Epithelial cell of esophagus (primary cell): ENCODE data around the gene COQ4.

ENCODE experiments used
- DNase-seq: peaks from one replicate; pipeline ENCODE4 v3.0.0; 2010; ENCODE audit warnings: low read depth
- H3K4me3 ChIP-seq: 2 replicates; pipeline ENCODE4 v1.5.1; 2011; ENCODE audit warnings: mild to moderate bottlenecking, low read length, control low read depth
- TF ChIP-seq, protein P1 (sequence below): IDR thresholded peaks from 2 replicates; pipeline ENCODE4 v1.5.1; 2011; ENCODE audit warnings: low read depth, mild to moderate bottlenecking, low read length, control low read depth, inconsistent platforms; ENCODE audit not compliant: insufficient read depth; ENCODE audit errors: missing control alignments

The COQ4 gene

DNA sequence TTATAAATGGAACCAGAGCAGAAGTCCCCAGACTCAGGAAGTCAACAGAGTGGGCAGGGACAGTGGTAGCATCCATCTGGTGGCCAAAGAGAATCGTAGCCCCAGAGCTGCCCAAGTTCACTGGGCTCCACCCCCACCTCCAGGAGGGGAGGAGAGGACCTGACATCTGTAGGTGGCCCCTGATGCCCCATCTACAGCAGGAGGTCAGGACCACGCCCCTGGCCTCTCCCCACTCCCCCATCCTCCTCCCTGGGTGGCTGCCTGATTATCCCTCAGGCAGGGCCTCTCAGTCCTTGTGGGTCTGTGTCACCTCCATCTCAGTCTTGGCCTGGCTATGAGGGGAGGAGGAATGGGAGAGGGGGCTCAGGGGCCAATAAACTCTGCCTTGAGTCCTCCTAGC, 38.2 kb downstream of the COQ4 start:
- no peak overlapping the region for H3K4me3 ChIP-seq
- no peak for DNase-seq
- TF ChIP-seq, protein P1, sequence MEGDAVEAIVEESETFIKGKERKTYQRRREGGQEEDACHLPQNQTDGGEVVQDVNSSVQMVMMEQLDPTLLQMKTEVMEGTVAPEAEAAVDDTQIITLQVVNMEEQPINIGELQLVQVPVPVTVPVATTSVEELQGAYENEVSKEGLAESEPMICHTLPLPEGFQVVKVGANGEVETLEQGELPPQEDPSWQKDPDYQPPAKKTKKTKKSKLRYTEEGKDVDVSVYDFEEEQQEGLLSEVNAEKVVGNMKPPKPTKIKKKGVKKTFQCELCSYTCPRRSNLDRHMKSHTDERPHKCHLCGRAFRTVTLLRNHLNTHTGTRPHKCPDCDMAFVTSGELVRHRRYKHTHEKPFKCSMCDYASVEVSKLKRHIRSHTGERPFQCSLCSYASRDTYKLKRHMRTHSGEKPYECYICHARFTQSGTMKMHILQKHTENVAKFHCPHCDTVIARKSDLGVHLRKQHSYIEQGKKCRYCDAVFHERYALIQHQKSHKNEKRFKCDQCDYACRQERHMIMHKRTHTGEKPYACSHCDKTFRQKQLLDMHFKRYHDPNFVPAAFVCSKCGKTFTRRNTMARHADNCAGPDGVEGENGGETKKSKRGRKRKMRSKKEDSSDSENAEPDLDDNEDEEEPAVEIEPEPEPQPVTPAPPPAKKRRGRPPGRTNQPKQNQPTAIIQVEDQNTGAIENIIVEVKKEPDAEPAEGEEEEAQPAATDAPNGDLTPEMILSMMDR: no peak

DNA sequence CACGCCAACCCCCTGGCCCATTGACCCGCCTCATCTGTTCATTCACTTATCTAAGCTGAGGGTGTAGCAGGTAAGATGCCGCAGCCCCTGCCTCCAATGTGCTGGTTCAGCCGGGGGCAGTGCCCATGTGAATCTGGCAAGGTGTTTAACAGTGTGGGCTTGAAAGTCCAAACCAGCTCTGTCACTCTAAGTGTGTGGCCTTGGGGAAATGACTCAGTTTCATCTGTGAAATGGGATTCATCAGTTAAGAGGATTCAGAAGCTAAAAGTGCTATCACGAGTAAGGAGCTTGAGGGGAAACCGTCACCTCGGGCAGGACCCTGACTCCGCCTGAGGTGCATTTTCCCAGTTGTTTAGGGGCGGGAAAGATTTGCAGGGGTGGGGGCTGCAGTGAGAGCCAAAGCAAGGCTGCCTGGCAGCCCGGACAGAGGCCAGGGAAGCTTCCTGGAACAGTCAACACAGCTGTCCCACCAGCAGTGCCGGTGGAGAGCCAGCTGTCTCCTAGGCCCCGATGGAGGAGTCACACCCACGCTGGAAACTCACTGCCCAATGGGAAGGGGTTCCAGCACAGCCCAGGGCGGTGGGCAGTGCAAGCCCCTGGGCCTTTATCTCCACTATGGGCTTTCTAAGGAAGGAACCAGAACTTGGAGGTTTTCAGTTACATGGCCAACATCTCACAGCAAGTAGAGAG, 38.8 kb downstream of the COQ4 start:
- peak; percentile 29 for DNase-seq
- peak overlapping the region; percentile 52 for H3K4me3 ChIP-seq
- TF ChIP-seq, protein P1: no peak

DNA sequence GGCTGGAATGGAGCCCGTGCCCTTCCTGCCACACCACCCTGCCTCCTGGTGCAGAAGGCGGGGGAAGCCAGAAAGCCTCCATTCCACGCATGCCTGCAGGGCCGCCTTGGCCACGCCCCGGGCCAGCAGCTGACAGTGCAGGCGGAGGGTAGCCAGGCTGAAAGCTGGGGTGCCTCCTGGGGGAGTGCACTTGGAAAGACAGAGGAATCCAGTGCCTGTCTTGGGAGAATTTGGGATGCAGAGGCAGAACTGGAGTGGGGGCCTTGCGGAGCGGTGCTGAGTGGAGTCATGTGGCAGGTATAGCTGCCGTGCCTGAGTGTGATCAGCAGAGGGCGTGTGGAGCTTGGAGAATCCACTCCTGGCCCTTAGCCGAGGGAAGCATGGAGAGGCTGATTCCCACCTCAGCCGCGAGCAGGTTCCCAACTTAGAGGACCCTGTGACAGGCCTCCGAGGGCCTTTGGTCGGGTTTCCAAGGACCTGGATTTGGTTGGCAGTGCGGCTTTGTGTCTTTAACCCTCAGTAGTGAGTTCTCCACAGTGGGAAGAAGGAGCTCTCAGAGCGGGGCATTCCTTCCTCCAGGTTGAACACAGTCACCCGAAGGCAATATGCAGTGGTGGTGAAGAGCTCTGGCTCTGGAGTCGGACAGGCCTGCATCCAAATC, 39.5 kb downstream of the COQ4 start:
- DNase-seq: peak; percentile 82
- TF ChIP-seq, protein P1: peak; percentile 84
- peak overlapping the region; percentile 52 for H3K4me3 ChIP-seq

DNA sequence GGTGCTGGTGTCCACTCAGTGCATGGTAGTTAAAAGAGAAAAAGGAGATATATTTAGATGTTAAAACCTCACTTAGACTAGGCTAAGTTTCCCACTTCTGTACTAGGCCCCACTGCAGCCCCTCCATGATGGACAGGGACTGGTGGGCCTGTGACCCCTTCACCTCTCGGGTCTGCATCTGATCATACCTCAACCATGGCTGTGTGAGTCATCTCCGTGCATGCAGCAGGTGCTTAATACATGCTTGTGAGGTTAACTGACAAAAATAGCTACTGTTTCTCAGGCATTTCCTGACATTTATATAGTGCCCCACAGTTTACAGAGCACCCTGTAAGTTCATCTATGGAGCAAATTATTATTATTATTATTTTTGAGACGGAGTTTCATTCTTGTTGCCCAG, 40.1 kb downstream of the COQ4 start:
- no peak for DNase-seq
- TF ChIP-seq, protein P1: no peak
- no peak overlapping the region for H3K4me3 ChIP-seq

DNA sequence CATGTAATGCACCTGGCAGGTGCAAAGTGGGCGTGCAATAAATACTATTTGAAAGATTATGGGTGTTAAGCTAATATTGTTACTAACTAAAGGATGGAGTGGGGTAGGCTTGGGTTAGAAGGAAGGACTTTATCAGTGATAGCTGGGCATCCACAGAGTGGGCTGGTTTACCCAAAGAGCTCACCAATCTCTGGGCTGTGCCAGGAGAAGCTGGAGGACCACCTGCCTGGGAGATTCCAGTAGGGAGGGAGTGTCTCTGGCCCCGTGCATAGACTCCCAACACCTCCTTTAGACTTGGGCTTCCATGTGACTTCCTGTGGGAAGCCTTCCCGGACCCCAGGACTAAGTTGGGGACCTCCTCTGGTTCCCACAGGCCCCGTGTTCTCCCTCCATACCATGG, 42.9 kb downstream of the COQ4 start:
- DNase-seq: no peak
- TF ChIP-seq, protein P1: no peak
- no peak overlapping the region for H3K4me3 ChIP-seq

DNA sequence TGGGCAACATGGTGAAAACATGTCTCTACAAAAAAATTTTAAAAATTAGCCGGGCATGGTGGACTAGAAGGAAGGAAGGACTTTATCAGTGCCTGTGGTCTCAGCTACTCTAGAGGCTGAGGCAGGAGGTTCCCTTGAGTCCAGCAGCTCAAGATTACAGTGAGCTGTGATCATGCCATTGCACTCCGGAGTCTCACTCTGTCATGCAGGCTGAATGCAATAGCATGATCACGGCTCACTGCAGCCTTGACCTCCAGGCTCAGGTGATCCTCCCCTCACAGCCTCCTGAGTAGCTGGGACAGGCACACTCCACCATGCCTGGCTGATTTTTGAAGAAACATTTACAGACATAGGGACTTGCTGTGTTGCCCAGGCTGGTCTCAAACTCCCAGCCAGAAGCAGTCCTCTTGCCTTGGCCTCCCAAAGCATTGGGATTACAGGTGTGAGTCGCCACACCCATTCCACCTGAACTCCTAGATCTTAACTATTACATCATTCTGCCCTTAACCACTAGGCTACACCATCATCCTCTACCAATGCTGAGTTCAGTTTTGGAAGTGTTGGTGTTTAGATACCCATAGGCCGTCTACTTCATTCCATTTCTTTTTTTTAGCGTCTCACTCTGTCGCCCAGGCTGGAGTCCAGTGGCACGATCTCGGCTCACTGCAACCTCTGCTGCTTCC, 46.5 kb downstream of the COQ4 start:
- TF ChIP-seq, protein P1: no peak
- no peak overlapping the region for H3K4me3 ChIP-seq
- no peak for DNase-seq
